Iris pigment epithelial cell (primary cell): ENCODE measurements around the gene AFF1.

Source experiments
- DNase-seq: peaks from one replicate; pipeline ENCODE4 v3.0.0-alpha.2; 2011; ENCODE audit warnings: low read depth

The AFF1 gene

GRCh38 chr4:87152310-87153041 lies 217.7 kb downstream of the AFF1 start:
- DNase-seq, result no peak

GRCh38 chr4:87153078-87153870 lies 218.5 kb downstream of the AFF1 start:
- DNase-seq, result no peak

GRCh38 chr4:87165892-87166291 lies 231.1 kb downstream of the AFF1 start:
- no peak for DNase-seq

- no peak for DNase-seq
These were observed 231.6 kb downstream of the AFF1 start for GRCh38 chr4:87166296-87166854.

- no peak for DNase-seq
These were observed 237.1 kb downstream of the AFF1 start for GRCh38 chr4:87171944-87172343.

- DNase-seq, result no peak
These were observed 239.9 kb downstream of the AFF1 start for GRCh38 chr4:87174672-87175071.

- DNase-seq, result peak; percentile 43
These were observed 244.9 kb downstream of the AFF1 start for GRCh38 chr4:87179751-87180150.

- peak; percentile 50 for DNase-seq
These were observed 246.0 kb downstream of the AFF1 start for GRCh38 chr4:87180767-87181166.

- DNase-seq, result no peak
These were observed 250.5 kb downstream of the AFF1 start for GRCh38 chr4:87185146-87185870.

- peak; percentile 54 for DNase-seq
These were observed 253.2 kb downstream of the AFF1 start for GRCh38 chr4:87188048-87188447.

GRCh38 chr4:87188932-87189331 lies 254.1 kb downstream of the AFF1 start:
- DNase-seq, result no peak
